ENCODE results near the gene ATXN7L1. TPM values are rescaled to one million over a fixed set of nuclear protein-coding genes. Genes with fewer than 3 reads are reported as not detected.

The ATXN7L1 gene
- total and polyA plus RNA-seq, 8 donors = 13.0 to 15.5 (median 13.8) TPM

GRCh38 chr7:105580022-105580740 is 296.2 kb downstream of the ATXN7L1 start:
- no peak for TF ChIP-seq CTCF (IDR thresholded peaks at IDR 0.05)
- DNase-seq = no peak
- intact Hi-C loops (cut with DNase I) = no loop called here
- Histone ChIP-seq H3K36me3 (no peaks in the 10 kb centered on the region), H3K9me3 (peaks cover 0 to 3% of the 10 kb centered on the region in 2 donors), H3K4me1 (peaks cover 0 to 8% of the 10 kb centered on the region in 2 donors), H3K4me3 (no peak overlapping the region), H3K27ac (no peak overlapping the region), H3K27me3 (peaks cover 0 to 10% of the 10 kb centered on the region in 2 donors)
- ATAC-seq = no peak

- no peak overlapping the region for H3K27ac ChIP-seq
- TF ChIP-seq CTCF (IDR thresholded peaks at IDR 0.05) = no peak
- H3K4me1 ChIP-seq = peaks cover 0 to 8% of the 10 kb centered on the region in 2 donors
- intact Hi-C loops (cut with DNase I) = no loop called here
- no peaks in the 10 kb centered on the region for H3K36me3 ChIP-seq
- H3K27me3 ChIP-seq = peaks cover 0 to 10% of the 10 kb centered on the region in 2 donors
- DNase-seq (no peak), ATAC-seq (no peak)
- no peak overlapping the region for H3K4me3 ChIP-seq
- no peaks in the 10 kb centered on the region for H3K9me3 ChIP-seq
Observed at GRCh38 chr7:105578496-105578895, 297.9 kb downstream of the ATXN7L1 start.

GRCh38 chr7:105577251-105577650 is 299.1 kb downstream of the ATXN7L1 start:
- no peak for ATAC-seq
- Histone ChIP-seq H3K9me3 (no peaks in the 10 kb centered on the region), H3K4me3 (no peak overlapping the region), H3K27me3 (peaks cover 0 to 10% of the 10 kb centered on the region in 2 donors), H3K4me1 (peaks cover 0 to 8% of the 10 kb centered on the region in 2 donors), H3K27ac (no peak overlapping the region), H3K36me3 (no peaks in the 10 kb centered on the region)
- no peak for TF ChIP-seq CTCF (IDR thresholded peaks at IDR 0.05)
- intact Hi-C loops (cut with DNase I) = no loop called here
- peak in 2 of 4 donors; percentile 44 to 54 for DNase-seq

GRCh38 chr7:105571891-105572290 is 304.5 kb downstream of the ATXN7L1 start:
- Histone ChIP-seq H3K4me1 (no peaks in the 10 kb centered on the region), H3K4me3 (no peak overlapping the region), H3K27ac (no peak overlapping the region), H3K27me3 (no peaks in the 10 kb centered on the region), H3K36me3 (peaks cover 0 to 30% of the 10 kb centered on the region in 2 donors), H3K9me3 (no peaks in the 10 kb centered on the region)
- ATAC-seq (no peak), DNase-seq (no peak)
- TF ChIP-seq CTCF (IDR thresholded peaks at IDR 0.05) = no peak
- intact Hi-C loops (cut with DNase I) = no loop called here

GRCh38 chr7:105567821-105568220 is 308.6 kb downstream of the ATXN7L1 start:
- TF ChIP-seq CTCF (IDR thresholded peaks at IDR 0.05) = no peak
- Histone ChIP-seq H3K9me3 (no peaks in the 10 kb centered on the region), H3K36me3 (peaks cover 5 to 70% of the 10 kb centered on the region in 2 donors), H3K4me1 (no peaks in the 10 kb centered on the region), H3K27ac (no peak overlapping the region), H3K4me3 (no peak overlapping the region), H3K27me3 (no peaks in the 10 kb centered on the region)
- intact Hi-C loops (cut with DNase I) = no loop called here
- DNase-seq (no peak), ATAC-seq (no peak)

Measured in left lung (tissue), 10 donors.